Liver (tissue), 9 donors: Measurements from ENCODE around the gene TBC1D3B. TPM values are rescaled to one million over a fixed set of nuclear protein-coding genes. Genes with fewer than 3 reads are reported as not detected.

Source experiments
- DNase-seq: peaks from one replicate; pipeline ENCODE4 v3.0.0-alpha.2; 2017; ENCODE audit warnings: low spot score
- H3K27ac ChIP-seq, 2 donors: one replicate each; pipeline ENCODE4 v1.7.0; 2013; ENCODE audit warnings: inconsistent platforms in 2 of 2, low read length in 2 of 2, control low read depth in 1 of 2, low read depth in 1 of 2, mild to moderate bottlenecking in 1 of 2
- H3K27me3 ChIP-seq, 4 donors: one replicate each; pipeline versions ENCODE4 v1.6.1 to v1.7.0; 2013; ENCODE audit warnings: low read length in 3 of 4, inconsistent platforms in 1 of 4, mild to moderate bottlenecking in 1 of 4, moderate library complexity in 1 of 4; ENCODE audit not compliant: control insufficient read depth in 4 of 4, insufficient read depth in 4 of 4
- H3K36me3 ChIP-seq, 4 donors: one replicate each; pipeline versions ENCODE4 v1.6.1 to v1.7.0; 2013; ENCODE audit warnings: low read length in 3 of 4, mild to moderate bottlenecking in 3 of 4, low read depth in 1 of 4, moderate library complexity in 1 of 4; ENCODE audit not compliant: control insufficient read depth in 4 of 4, insufficient read depth in 3 of 4
- H3K4me1 ChIP-seq, 4 donors: one replicate each; pipeline versions ENCODE4 v1.6.1 to v1.7.0; 2013; ENCODE audit warnings: low read length in 3 of 4, mild to moderate bottlenecking in 3 of 4, moderate library complexity in 1 of 4; ENCODE audit not compliant: control insufficient read depth in 4 of 4, insufficient read depth in 4 of 4
- H3K4me3 ChIP-seq, 3 donors: one replicate each; pipeline versions ENCODE4 v1.6.1 to v1.7.0; 2013; ENCODE audit warnings: low read length in 3 of 3, control low read depth in 1 of 3, low read depth in 1 of 3, mild to moderate bottlenecking in 1 of 3
- H3K9ac ChIP-seq, 2 donors: one replicate each; pipeline ENCODE4 v1.7.0; 2013; ENCODE audit warnings: low read length in 2 of 2, mild to moderate bottlenecking in 2 of 2, moderate library complexity in 2 of 2, control low read depth in 1 of 2, low read depth in 1 of 2
- H3K9me3 ChIP-seq, 4 donors: one replicate each; pipeline versions ENCODE4 v1.6.1 to v1.7.0; 2013; ENCODE audit warnings: low read length in 3 of 4; ENCODE audit not compliant: control insufficient read depth in 4 of 4
- ATF3 ChIP-seq: IDR thresholded peaks from 2 replicates; pipeline ENCODE4 v1.6.1; 2016; ENCODE audit warnings: antibody characterized with exemption
- EGR1 ChIP-seq, 2 donors: IDR thresholded peaks; 2 replicates each; pipeline ENCODE4 v1.6.1; 2016 to 2018; ENCODE audit warnings: antibody characterized with exemption in 2 of 2, low read depth in 2 of 2
- FOXA1 ChIP-seq: IDR thresholded peaks from 2 replicates; pipeline ENCODE4 v1.6.1; 2016; ENCODE audit warnings: antibody characterized with exemption
- FOXA2 ChIP-seq: IDR thresholded peaks from 2 replicates; pipeline ENCODE4 v1.6.1; 2016; ENCODE audit warnings: antibody characterized with exemption
- GABPA ChIP-seq, 2 donors: IDR thresholded peaks in 1 of 2; conservative IDR thresholded peaks in 1 of 2; 2 replicates each; pipeline ENCODE4 v1.6.1; 2016; ENCODE audit warnings: antibody characterized with exemption in 2 of 2, mild to moderate bottlenecking in 1 of 2, moderate library complexity in 1 of 2
- HNF4A ChIP-seq, 2 donors: conservative IDR thresholded peaks; 2 replicates each; pipeline ENCODE4 v1.6.1; 2016; ENCODE audit warnings: antibody characterized with exemption in 2 of 2, mild to moderate bottlenecking in 2 of 2
- HNF4G ChIP-seq: IDR thresholded peaks from 2 replicates; pipeline ENCODE4 v1.6.1; 2016; ENCODE audit warnings: antibody characterized with exemption
- JUND ChIP-seq, 2 donors: IDR thresholded peaks; 2 replicates each; pipeline ENCODE4 v1.6.1; 2016; ENCODE audit warnings: antibody characterized with exemption in 2 of 2
- MAX ChIP-seq: IDR thresholded peaks from 2 replicates; pipeline ENCODE4 v1.6.1; 2016; ENCODE audit warnings: antibody characterized with exemption
- NR2F2 ChIP-seq: IDR thresholded peaks from 2 replicates; pipeline ENCODE4 v1.6.1; 2016; ENCODE audit warnings: antibody characterized with exemption
- RAD21 ChIP-seq, 2 donors: IDR thresholded peaks; 2 replicates each; pipeline ENCODE4 v1.6.1; 2016; ENCODE audit warnings: antibody characterized with exemption in 2 of 2, mild to moderate bottlenecking in 2 of 2
- RXRA ChIP-seq, 2 donors: IDR thresholded peaks; 2 replicates each; pipeline ENCODE4 v1.6.1; 2017 to 2018; ENCODE audit warnings: antibody characterized with exemption in 2 of 2, mild to moderate bottlenecking in 1 of 2
- SP1 ChIP-seq: IDR thresholded peaks from 2 replicates; pipeline ENCODE4 v1.6.1; 2018; ENCODE audit warnings: antibody characterized with exemption, mild to moderate bottlenecking
- TAF1 ChIP-seq: conservative IDR thresholded peaks from 2 replicates; pipeline ENCODE4 v1.6.1; 2016; ENCODE audit warnings: antibody characterized with exemption, mild to moderate bottlenecking
- YY1 ChIP-seq: IDR thresholded peaks from 2 replicates; pipeline ENCODE4 v1.6.1; 2016; ENCODE audit warnings: antibody characterized with exemption, mild to moderate bottlenecking
- ZBTB33 ChIP-seq: IDR thresholded peaks from 2 replicates; pipeline ENCODE4 v1.6.1; 2016; ENCODE audit warnings: antibody characterized with exemption
- WGBS: extraction: QIAGEN DNeasy Blood & Tissue Kit; methylation state at CpG from one replicate; pipeline ENCODE4 v1.1.7; 2013; 5-methylcytosine and 5-hydroxymethylcytosine counted together
- polyA plus RNA-seq, 2 donors: library from polyadenylated mRNA; stranded (reverse) in 1 of 2; unstranded in 1 of 2; fragments of 200-250 nt in 1 of 2; fragments of >200 nt in 1 of 2; fragmentation: Nextera tagmentation in 1 of 2; extraction: Ambion mirVana in 1 of 2; gene quantifications; one replicate each; pipeline versions ENCODE4 v1.2.1 to v1.2.3, GENCODE V29; 2013 to 2015
- total RNA-seq, 2 donors: library from RNA; depleted of rRNA; stranded (reverse); fragments of >200 nt; gene quantifications; one replicate each; pipeline ENCODE4 v1.2.3, GENCODE V29; 2014
- TF ChIP-seq, protein P1 (sequence below): IDR thresholded peaks from 2 replicates; pipeline ENCODE4 v1.6.1; 2016; ENCODE audit warnings: antibody characterized with exemption, mild to moderate bottlenecking
- TF ChIP-seq, protein P2 (sequence below): fragments of 150-350 bp; IDR thresholded peaks from 2 replicates; pipeline ENCODE4 v1.5.1; 2017; ENCODE audit warnings: improper control_type of control experiment, low read depth, low read length; ENCODE audit not compliant: missing input control
- donor health status: healthy.
- donor health status: healthy.
- donor health status: healthy.
- donor health status: healthy.
- donor health status: healthy.

TBC1D3B gene
- total and polyA plus RNA-seq, 4 donors = 0.42 to 1.8 (median 0.61) TPM

- no peak for DNase-seq
- 84% methylated on average over 7 of the region's 7 CpGs for WGBS
- TF ChIP-seq EGR1 (IDR thresholded peaks at IDR 0.05; ENCODE audit: low read depth in 2 of 2) = no peak
- TF ChIP-seq MAX = no peak
- TF ChIP-seq ATF3 = no peak
- TF ChIP-seq SP1 = no peak
- TF ChIP-seq, protein P1, sequence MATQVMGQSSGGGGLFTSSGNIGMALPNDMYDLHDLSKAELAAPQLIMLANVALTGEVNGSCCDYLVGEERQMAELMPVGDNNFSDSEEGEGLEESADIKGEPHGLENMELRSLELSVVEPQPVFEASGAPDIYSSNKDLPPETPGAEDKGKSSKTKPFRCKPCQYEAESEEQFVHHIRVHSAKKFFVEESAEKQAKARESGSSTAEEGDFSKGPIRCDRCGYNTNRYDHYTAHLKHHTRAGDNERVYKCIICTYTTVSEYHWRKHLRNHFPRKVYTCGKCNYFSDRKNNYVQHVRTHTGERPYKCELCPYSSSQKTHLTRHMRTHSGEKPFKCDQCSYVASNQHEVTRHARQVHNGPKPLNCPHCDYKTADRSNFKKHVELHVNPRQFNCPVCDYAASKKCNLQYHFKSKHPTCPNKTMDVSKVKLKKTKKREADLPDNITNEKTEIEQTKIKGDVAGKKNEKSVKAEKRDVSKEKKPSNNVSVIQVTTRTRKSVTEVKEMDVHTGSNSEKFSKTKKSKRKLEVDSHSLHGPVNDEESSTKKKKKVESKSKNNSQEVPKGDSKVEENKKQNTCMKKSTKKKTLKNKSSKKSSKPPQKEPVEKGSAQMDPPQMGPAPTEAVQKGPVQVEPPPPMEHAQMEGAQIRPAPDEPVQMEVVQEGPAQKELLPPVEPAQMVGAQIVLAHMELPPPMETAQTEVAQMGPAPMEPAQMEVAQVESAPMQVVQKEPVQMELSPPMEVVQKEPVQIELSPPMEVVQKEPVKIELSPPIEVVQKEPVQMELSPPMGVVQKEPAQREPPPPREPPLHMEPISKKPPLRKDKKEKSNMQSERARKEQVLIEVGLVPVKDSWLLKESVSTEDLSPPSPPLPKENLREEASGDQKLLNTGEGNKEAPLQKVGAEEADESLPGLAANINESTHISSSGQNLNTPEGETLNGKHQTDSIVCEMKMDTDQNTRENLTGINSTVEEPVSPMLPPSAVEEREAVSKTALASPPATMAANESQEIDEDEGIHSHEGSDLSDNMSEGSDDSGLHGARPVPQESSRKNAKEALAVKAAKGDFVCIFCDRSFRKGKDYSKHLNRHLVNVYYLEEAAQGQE = no peak
- no peak for TF ChIP-seq FOXA2
- TF ChIP-seq GABPA (IDR thresholded peaks at IDR 0.05 in 1 of 2, conservative IDR thresholded peaks at IDR 0.05 in 1 of 2) = no peak
- TF ChIP-seq HNF4A (conservative IDR thresholded peaks at IDR 0.05) = no peak
- TF ChIP-seq TAF1 = no peak
- TF ChIP-seq RXRA (IDR thresholded peaks at IDR 0.05) = no peak
- TF ChIP-seq, protein P2, sequence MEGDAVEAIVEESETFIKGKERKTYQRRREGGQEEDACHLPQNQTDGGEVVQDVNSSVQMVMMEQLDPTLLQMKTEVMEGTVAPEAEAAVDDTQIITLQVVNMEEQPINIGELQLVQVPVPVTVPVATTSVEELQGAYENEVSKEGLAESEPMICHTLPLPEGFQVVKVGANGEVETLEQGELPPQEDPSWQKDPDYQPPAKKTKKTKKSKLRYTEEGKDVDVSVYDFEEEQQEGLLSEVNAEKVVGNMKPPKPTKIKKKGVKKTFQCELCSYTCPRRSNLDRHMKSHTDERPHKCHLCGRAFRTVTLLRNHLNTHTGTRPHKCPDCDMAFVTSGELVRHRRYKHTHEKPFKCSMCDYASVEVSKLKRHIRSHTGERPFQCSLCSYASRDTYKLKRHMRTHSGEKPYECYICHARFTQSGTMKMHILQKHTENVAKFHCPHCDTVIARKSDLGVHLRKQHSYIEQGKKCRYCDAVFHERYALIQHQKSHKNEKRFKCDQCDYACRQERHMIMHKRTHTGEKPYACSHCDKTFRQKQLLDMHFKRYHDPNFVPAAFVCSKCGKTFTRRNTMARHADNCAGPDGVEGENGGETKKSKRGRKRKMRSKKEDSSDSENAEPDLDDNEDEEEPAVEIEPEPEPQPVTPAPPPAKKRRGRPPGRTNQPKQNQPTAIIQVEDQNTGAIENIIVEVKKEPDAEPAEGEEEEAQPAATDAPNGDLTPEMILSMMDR = no peak
- TF ChIP-seq NR2F2 = no peak
- TF ChIP-seq JUND (IDR thresholded peaks at IDR 0.05) = no peak
- TF ChIP-seq RAD21 (IDR thresholded peaks at IDR 0.05) = no peak
- TF ChIP-seq HNF4G = no peak
- TF ChIP-seq YY1 = no peak
- no peak for TF ChIP-seq FOXA1
- no peak for TF ChIP-seq ZBTB33
- Histone ChIP-seq H3K9me3 (peaks cover 11 to 24% (median 20%) of the 10 kb centered on the region in 4 donors), H3K36me3 (no peaks in the 10 kb centered on the region), H3K9ac (no peak overlapping the region), H3K27ac (no peak overlapping the region), H3K4me1 (peaks cover 0 to 6% (median 4%) of the 10 kb centered on the region in 4 donors), H3K4me3 (peak overlapping the region in 1 of 3 donors; percentile 67), H3K27me3 (no peaks in the 10 kb centered on the region)
These were observed 49.1 kb downstream of the TBC1D3B start for GRCh38 chr17:36127199-36127893.
